CD4-positive, alpha-beta T cell treated with Interleukin-1 beta for 1 hour (primary cell): ENCODE measurements around the gene GAPVD1.
"Not testable (repeated sequence)": the region's sequence is repeated elsewhere in the genome, so short reads cannot be mapped to it uniquely, and the experiment has no call there.

ENCODE experiments used
- DNase-seq, 2 donors: peaks; one replicate each; pipeline ENCODE4 v3.0.0-alpha.2; 2020 to 2022

GAPVD1 gene

DNA sequence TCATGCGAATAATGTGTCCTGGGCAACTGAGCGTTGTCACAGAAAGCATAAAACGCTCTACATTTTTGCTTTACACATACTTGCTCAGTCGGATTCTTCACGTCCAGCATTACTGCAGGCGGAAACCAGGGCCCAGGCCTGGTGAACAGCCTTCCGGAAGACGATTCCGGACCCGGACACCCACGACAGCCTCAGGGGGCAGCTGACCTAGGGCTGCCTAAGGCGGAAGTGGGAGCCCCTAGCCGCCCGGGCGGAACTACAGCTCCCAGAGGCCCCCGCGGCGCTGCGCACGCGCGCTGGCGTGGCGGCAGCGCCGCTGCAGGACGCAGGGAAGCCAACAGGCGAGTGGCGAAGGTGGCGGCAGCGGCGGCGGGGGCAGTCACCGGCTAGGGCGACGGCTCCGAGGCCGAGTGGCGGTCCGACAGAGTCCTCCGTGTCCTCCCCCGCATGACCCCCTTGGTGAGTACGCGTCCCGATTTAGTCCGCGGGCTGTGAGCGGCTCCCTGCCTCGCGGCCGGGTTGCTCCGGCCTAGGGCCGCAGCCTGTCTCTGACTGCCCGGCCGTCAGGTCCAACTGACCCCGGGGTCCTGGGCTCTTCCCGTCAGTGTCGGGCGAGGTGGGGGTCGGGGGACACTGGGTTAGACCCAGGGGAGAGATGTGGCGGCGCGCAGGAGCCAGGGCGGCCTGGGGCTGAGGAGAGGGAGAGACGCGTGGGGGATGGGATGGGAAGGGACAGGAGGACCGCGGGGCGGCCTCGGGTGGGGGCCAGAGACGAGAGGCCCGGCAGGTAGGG is at the start of gene GAPVD1:
Gene GAPVD1 (plus strand): TSS at position 326 of the 793 bp plus-strand sequence. CDS start 37,096 bp downstream, outside the sequence.
- peak; percentile 92 to 93 for DNase-seq

DNA sequence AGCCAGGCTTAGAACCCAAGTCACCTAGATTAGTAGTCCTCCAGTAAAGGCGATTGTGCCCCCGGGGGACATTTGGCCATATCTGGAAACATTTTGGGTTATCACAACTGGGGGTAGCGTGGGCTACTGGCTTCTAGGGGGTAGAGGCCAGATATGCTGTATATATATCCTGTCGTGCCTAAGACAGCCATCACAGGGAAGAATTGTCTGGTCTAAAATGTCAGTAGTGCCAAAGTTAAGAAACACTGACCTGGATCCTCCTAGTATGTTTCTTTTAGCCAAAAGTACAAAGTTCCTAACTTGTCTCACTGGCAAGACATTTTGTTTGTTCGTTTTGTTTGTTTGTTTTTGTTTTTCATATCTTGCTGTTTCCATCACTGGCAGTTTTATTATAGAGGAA is 47.4 kb upstream of the GAPVD1 start:
- no peak for DNase-seq

DNA sequence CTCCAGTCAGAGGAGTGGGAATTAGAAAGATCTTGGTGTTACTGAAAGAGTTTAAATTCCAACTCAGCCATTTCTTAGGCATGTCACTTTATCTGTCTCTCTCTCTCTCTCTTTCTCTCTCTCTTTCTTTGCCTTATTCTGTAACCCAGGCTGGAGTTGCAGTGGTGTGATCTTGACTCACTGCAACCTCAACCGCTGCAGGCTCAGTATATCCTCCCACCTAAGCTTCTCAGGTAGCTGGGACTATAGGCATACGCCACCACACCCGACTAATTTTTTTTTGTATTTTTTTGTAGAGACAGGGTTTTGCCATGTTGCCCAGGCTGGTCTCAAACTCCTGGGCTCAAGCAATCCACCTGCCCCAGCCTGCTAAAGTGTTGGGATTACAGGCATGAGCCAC is 43.0 kb upstream of the GAPVD1 start:
- no peak for DNase-seq

DNA sequence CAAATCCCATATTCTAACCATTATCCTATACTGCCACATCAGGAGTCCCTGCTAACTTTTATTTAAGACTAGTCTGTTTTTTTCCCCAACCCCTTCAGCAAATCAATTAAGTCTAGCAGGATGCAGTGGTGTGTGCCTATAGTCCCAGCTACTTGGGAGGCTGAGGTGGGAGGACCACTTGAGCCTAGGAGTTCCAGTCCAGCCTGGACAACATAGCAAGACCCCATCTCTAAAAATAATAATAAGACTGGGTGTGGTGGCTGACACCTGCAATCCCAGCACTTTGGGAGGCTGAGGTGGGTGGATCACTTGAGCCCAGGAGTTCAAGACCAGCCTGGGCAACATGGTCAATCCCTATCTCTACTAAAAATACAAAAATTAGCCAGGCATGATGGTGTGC is 36.8 kb upstream of the GAPVD1 start:
- not testable (repeated sequence) for DNase-seq

DNA sequence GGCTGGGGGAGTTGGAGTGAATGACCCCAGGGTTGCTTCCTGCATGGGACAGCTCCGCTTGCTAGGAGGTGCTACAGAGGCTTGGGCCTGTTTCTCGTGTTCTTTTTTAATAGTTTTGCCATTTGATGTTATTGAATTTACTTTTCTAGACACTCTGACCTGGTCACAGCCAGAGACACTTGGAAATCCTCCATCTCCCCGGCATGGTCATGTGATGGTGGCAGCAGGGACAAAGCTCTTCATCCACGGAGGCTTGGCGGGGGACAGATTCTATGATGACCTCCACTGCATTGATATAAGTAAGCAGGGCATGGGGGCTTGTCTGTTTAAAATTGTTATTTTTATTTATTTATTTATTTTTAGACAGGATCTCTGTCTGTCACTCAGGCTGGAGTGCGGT is 33.9 kb upstream of the GAPVD1 start:
- no peak for DNase-seq

GRCh38 chr9:125233678-125234077 is 27.9 kb upstream of the GAPVD1 start:
- DNase-seq, result no peak

- DNase-seq, result not testable (repeated sequence)
Measured at GRCh38 chr9:125234099-125234498, 27.5 kb upstream of the GAPVD1 start.

- no peak for DNase-seq
Measured at GRCh38 chr9:125235804-125236519, 25.7 kb upstream of the GAPVD1 start.

DNA sequence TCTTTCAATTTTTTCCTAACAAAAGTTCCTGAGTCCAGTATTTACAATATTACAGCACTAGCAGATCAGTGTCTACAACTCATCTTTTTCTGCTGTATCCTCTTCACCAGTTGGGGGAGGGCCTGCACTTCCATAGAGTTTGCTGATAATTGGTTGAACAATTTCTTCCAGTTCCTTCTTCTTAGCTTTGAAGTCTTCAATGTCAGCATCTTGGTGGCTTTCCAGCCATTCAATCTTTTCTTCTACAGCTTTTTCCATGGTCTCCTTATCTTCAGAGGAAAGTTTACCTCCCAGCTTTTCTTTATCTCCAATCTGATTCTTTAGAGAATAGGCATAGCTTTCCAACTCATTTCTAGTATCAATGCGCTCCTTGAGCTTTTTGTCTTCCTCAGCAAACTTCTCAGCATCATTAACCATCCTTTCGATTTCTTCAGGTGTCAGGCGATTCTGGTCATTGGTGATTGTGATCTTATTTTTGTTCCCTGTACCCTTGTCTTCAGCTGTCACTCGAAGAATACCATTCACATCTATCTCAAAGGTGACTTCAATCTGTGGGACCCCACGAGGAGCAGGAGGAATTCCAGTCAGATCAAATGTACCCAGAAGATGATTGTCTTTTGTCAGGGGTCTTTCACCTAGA is 25.0 kb upstream of the GAPVD1 start:
- not testable (repeated sequence) for DNase-seq

DNA sequence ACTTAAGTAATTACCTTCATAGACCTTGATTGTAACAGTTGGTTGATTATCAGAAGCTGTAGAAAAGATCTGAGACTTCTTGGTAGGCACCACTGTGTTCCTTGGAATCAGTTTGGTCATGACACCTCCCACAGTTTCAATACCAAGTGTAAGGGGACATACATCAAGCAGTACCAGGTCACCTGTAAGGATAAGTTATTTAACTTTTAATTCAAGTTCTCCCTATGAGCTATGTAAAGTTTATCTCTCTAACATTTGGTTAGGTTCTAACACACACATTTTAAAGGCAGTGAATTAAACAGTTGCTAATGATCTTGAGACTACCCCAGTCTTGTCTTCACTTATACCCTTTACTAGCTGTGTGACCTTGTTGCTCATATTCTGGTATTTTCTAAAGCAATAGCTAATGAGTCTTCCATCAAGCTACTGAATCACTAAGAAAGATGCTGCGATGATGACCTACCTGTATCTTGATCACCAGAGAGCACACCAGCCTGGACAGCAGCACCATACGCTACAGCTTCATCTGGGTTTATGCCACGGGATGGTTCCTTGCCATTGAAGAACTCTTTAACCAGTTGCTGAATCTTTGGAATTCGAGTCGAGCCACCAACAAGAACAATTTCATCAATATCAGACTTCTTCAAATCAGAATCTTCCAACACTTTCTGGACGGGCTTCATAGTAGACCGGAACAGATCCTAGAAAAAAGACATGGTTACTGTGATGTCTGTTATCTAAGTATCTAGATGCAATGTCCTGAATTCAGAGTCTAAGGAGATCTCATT is 23.3 kb upstream of the GAPVD1 start:
- no peak for DNase-seq

DNA sequence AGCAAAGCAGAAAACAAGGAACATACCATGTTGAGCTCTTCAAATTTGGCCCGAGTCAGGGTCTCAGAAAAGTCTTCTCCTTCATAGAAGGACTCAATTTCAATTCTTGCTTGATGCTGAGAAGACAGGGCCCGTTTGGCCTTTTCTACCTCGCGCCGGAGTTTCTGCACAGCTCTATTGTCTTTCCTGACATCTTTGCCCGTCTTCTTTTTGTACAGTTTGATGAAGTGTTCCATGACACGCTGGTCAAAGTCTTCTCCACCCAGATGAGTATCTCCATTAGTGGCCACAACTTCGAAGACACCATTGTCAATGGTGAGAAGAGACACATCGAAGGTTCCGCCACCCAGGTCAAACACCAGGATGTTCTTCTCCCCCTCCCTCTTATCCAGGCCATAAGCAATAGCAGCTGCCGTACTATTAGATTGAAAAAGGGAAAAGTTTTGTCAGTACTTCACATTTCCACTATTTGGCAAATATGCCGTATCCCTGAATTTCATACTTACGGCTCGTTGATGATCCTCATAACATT is 22.6 kb upstream of the GAPVD1 start:
- no peak for DNase-seq

- DNase-seq, result no peak
Measured at GRCh38 chr9:125239631-125240597, 21.7 kb upstream of the GAPVD1 start.

DNA sequence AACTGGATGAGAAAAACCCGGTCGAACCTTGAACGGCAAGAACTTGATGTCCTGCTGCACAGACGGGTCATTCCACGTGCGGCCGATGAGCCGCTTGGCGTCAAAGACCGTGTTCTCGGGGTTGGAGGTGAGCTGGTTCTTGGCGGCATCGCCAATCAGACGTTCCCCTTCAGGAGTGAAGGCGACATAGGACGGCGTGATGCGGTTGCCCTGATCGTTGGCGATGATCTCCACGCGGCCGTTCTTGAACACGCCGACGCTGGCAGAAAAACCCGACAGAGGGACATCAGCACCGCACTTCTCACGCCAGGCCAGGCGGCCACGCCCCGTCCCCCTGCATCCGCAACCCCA is 21.0 kb upstream of the GAPVD1 start:
- DNase-seq, result peak; percentile 42 to 46

GRCh38 chr9:125241000-125241862 is 20.4 kb upstream of the GAPVD1 start, which contains the start of gene HSPA5:
HSPA5 (minus strand) TSS chr9:125241343; CDS start chr9:125241126, 217 bp downstream.
- DNase-seq, result peak; percentile 99 to 100

DNA sequence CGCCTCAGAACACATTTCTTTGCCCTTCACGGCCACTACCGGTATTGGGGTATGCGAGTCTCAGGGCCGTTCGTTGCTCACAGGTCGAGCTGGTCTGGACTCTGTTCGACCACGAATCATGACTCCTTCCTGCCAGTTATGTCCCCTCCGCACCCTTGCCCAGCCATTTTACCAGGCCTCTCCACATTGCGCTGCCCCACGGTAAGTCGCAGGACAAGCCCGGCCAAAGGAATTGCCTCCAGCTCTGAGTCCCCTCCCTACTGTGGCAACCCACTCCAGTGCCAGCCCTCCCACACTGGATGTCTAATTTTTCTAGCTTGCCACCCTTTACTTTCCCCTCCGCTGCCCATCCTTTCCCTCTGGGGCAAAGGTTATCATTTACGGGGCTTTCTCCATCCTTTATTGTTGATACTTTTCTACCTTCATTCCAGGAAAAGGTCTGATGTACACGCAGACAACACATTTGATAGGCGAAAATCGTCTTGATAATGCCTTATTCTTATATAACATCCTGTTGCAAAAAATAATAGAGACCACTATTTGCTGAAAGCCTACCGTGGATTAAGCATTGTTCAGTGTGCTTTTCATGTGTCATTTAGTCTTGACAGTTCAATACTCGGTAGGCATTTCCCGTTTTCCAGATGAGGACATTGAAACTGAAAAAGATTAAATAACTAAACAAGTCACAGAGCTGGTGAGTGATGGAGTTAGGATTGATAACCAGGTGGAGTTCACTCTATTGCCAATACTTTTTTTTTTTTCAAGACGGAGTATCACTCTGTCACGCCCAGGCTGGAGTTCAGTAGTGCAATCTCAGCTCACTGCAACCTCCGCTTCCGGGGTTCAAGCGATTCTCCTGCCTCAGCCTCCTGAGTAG is 19.5 kb upstream of the GAPVD1 start:
- DNase-seq, result peak in 1 of 2 donors; percentile 29

DNA sequence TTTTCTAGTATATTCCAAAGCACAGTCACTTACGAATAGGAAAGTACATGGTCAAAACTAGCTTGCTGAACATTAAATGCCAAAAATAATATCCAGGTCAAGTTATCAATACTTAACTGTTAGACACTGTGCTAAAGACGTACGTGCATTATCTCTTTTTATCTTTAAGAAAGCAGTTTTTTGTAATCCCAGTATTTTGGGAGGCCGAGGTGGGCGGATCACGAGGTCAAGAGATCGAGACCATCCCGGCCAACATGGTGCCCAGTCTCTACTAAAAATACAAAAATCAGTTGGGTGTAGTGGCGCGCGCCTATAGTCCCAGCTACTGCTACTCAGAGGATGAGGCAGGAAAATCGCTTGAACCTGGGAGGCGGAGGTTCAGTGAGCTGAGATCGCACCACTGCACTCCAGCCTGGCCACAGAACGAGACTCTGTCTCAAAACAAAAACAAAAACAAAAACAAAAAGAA is 17.8 kb upstream of the GAPVD1 start:
- DNase-seq, result no peak

DNA sequence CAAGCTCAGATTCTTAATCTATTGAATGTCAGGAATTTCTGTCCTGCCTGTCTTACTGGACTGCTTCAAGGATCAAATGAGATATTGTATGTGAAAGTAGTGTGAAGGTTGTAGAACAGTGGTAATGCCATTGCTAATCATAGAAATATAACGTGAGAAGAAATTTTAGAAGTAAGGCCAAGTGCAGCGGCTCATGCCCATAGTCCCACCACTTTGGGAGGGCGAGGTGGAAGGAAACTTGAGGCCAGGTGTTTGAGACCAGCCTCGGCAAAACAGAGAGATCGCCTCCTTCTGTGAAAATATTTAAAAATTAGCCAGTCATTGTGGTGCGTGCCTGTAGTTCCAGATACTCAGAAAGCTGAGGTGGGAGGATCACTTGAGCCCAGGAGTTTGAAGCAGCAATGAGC is 15.4 kb upstream of the GAPVD1 start:
- no peak for DNase-seq

DNA sequence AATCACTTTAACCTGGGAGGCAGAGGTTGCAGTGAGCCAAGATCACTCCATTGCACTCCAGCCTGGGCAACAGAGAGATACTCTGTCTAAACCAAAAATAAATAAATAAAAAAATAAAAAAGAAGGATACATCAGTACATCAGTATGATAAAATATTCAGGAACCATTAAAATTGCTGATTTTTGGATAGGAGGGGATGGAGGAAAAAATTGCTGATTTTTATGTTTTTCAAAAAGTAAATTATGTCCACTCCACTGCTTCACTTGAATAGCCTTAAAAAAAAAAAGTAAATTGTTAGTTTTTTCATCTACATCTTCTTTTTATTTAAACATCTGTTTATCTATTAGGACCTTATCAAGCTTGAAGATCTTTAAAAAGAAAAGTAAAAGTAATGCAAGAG is 7.4 kb upstream of the GAPVD1 start:
- no peak for DNase-seq

DNA sequence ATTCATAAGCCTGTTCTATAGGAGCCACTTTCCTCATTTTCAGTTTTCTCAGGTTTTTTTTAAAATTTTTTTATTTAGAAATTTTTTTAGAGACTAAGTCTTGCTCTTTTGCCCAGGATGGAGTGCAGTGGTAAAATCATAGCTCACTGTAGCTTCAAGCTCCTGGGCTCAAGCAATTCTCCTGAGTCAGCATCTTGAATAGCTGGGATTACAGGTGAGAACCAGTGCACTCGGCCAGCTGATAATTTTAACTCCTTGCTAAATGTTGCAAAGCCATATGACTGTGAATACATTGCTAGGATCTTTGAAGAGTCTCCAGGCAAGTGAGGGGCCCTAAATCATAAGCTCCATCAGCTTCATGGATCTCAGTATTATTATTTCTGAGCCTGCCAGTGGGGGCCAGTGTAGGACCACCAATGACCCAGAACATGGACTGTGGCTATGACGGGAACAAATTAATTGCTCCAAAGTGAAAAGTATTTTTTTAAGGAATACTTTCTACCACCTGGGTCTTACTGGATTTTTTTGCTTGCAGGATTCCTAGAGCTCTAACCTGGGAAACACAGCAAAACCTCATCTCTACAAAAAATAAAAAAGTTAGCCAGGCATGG is 5.7 kb upstream of the GAPVD1 start:
- no peak for DNase-seq
